Stimulated activated CD4-positive, alpha-beta T cell treated with anti-CD3 and anti-CD28 coated beads, Interleukin-15, amount 100 ng/mL, for 48 hours (primary cell): Measurements from ENCODE around the gene GNB4.

Source experiments
- DNase-seq, 2 donors: peaks; one replicate each; pipeline ENCODE4 v3.0.0-alpha.2; 2020; ENCODE audit warnings: low read depth in 2 of 2

Gene GNB4

DNA sequence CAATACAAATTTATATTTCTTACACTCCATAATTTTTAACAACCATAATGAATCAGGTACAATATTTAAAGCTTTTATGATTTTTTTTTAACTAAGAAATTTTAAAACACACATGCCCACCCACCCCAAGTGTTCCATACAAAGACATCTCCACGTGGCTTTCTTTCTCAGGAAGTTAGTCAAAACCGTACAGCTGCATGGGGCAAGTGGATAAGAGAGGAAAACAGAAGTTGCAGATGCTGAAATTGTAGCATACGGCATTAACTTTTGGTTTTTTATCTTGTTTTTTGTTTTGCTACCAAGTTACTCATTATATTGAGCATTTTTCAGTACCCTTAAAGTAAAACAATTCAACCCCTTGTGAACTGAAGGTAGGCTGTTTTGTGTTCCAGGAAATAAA, 14.8 kb downstream of the GNB4 start:
- DNase-seq = no peak

DNA sequence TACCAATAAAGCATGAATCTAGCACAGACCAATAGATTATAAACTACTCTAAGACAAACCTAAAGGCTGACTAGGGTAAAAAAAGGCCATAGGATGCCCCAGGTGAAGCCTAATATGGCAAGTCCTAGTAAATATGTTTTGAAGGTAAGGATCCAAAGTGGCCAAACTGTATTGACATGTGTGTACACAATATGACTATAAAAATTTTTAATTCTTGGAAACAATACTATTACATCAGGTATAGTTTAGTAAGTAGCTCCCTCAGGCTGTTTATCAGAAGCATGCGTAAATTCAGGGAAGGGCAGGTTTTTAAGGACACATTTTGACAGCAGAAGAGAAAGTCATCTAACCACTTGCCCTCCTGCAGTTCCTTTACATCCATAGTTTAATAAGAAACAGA, 18.8 kb downstream of the GNB4 start:
- no peak for DNase-seq

DNA sequence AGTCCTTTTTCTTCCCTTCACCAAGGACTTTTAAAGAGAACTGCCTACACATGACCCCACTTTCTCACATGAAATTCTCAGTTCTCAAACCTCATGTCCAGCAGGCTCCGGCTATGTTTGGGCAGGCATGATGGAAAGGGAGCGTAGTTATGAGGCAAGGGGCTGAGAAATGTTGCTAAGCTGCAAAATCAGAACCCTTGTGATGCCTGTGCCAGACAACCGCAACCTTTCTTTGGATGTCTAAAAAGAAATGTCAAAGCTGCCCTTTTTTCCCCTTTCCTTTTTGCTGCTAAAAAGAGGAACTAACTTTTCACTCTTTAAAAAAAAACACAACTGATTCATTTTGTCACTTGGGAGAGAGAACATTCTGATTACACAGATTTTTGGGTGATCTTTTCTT, 19.2 kb downstream of the GNB4 start:
- DNase-seq = no peak

- no peak for DNase-seq
These were observed 20.9 kb downstream of the GNB4 start for GRCh38 chr3:179430277-179430870.

DNA sequence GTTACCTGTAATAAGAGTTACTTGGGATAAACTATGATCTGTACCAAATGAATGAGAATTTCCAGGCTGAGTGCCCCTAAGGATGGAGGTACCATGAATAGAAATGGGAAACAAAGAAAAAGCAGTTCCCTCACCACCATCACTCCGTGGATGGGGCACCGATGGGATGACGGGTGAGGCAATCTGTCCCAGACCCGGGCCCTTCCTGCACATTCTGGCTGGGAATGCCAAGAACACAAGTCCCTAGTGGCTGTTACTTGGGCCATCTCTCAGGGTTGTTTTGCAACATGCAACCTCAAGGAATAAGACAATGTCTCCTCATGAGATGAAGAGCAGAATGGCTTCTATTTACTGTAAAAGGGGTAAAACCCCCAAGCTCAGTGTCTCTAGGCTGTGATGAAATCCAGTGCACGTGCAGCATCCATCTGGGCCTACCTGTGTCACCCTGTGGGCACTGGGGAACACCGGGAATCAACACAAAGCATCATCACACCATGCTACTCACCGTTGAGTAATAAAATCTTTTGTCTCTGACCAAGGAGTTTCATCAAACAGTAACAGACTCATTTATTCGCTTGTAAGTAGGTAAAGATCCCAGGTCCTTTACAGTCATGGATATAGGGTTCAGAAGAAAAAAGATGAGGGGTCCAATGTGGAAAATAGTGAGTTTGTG, 22.3 kb downstream of the GNB4 start:
- DNase-seq = no peak

DNA sequence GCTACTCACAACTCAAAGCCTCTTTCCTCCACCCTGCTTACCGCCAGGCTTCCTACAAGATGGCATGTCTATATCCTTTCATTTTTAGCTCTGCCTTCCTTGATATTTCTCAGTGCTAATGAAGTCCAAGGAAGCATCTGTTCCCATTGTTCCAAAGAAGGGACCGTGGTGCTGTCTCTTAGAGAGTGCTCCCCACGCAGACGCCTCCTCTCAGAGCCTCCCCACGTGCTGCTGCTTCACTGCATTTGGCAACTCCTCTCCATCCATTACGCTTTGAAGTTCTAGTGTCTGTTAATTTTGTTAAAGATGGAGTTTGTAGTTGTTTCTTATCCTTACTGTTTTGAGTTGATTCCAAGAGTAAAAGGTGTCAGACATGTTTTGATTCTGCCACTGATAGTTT, 26.2 kb downstream of the GNB4 start:
- DNase-seq = no peak

- DNase-seq = no peak
These were observed 29.8 kb downstream of the GNB4 start for GRCh38 chr3:179421500-179421899.

DNA sequence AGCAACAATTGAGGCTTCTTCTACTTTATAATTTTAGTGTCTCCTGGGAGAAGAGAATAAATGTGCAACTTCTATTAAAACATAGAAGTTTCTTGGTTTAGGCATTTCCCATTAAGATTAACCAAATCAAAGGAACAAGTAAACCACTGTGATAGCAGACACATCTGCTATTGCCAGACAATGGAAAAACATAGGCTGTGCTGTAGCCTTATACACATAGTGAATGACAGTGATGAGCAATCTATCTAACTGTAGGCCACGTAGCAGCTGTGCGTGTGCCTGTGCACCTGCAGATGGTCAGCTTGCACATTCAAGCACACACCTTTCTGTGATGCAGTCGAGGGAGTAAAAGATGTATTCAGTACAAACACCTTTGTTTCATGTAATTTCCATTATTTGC, 32.7 kb downstream of the GNB4 start:
- DNase-seq = no peak

DNA sequence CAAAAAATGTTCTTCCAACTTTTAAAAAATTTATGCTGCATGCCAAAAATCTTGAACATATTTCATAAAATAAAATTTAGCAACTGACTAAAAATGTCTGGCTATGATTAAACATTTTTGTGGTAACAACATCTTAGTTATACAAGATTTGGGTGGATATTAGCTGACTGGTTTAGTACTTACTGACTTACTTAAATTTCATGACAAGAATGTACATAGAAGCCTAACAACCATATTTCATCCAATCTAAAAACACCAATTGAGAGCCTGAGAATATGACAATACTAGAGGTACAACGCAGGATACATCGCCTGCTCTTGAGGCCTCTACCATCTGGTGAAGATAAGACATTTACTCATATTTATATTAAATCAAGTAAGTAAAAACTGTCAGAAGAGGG, 34.6 kb downstream of the GNB4 start:
- DNase-seq = no peak

GRCh38 chr3:179415377-179415776, 35.9 kb downstream of the GNB4 start:
- DNase-seq = no peak

GRCh38 chr3:179414804-179415203, 36.5 kb downstream of the GNB4 start:
- no peak for DNase-seq

- no peak for DNase-seq
These were observed 40.3 kb downstream of the GNB4 start for GRCh38 chr3:179410999-179411398.

DNA sequence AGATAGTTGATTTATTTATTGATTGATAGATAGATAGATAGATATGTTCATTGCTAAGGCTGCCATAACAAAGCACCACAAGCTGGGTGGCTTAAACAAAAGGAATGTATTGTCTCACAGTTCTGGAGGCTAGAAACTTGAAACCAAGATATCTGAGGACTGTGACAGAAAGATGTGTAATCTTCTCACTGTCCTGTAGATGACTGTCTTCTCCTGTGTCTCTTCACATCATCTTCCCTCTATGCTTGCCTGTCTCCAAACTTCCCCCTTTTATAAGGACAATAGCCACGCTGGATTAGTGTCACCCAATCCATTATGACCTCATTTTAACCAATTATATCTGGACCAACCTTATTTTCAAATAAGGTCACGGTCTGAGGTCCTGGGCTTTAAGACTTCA, 40.9 kb downstream of the GNB4 start:
- no peak for DNase-seq

GRCh38 chr3:179404307-179404706, 47.0 kb downstream of the GNB4 start:
- DNase-seq = no peak

- DNase-seq = no peak
These were observed 48.3 kb downstream of the GNB4 start for GRCh38 chr3:179402963-179403362.

DNA sequence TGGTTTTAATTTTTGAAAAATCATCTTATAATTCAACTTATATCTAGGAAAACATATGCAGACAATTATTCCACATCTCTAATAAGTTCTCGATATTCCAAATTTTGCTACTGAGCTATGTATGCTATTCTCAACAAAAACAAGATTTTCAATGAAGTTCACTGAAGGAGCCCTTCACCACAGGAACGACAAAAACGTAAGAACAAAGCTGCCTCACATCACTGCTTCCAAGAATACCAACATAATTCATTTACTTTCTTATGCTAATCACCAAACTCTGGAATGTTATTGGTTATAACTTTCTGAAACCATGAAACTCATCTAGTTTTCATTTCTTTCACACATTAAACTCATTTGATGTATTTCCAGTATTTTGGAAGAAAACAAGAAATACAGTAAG, 49.7 kb downstream of the GNB4 start:
- no peak for DNase-seq

- DNase-seq = no peak
These were observed 52.6 kb downstream of the GNB4 start for GRCh38 chr3:179398574-179399231.

DNA sequence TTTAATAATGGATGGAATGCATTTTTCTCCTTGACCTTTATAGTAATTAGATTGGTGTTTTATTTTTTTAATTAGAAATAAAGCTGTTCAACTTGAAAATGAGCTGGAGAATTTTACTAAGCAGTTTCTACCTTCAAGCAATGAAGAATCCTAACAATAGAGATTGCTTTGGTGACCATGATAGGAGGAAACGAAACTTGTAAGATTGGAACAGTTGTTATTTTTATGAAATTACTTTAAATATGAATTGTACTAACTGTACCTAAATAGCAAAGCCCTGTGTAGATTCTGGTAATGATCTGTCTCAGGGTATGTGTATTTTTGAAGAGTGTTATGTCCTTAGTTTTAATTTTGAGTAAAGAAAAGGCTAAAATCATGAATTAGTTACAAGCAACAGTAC, 59.4 kb downstream of the GNB4 start:
- no peak for DNase-seq

GRCh38 chr3:179376474-179376873, 74.8 kb downstream of the GNB4 start:
- DNase-seq = no peak

GRCh38 chr3:179375091-179375999, 75.9 kb downstream of the GNB4 start:
- DNase-seq = no peak

DNA sequence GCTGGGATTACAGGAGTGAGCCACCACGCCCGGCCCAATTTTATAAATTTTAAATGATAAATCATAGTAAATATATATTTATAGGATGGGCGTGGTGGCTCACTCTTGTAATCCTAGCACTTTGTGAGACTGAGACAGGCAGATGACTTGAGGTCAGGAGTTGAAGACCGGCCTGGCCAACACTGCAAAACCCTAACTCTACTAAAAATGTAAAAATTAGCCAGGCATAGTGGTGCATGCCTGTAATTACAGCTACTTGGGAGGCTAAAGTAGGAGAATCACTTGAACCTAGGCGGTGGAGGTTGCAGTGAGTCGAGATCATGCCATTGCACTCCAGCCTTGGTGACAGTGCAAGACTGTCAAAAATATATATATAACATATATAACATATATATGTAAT, 77.3 kb downstream of the GNB4 start:
- no peak for DNase-seq

DNA sequence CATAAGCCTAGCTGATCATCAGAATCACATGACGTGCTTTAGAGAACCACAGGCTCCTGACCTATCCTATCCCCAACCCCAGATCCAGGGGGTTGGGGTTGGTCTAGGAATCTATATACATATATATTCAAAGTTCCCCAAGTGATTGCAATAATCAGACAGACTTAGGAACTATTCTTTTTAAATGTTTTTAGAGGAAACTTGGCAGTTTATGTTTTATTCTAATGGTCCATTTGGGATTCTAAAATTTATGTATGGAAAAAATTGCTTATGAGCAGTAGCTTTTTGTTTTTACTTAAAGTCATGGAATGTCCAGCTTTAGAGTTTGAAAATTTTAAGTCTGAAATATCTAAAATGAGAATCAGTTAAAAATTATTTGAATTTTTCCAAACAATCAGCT, 81.6 kb downstream of the GNB4 start:
- no peak for DNase-seq
